ENCODE results near the gene EBP. TPM values are rescaled to one million over a fixed set of nuclear protein-coding genes. Genes with fewer than 3 reads are reported as not detected.

Gene EBP
- total and polyA plus RNA-seq, 9 of the 15 experiments (the other 6 are each of a cell fraction or from before 2014, with no cell fraction given), result 228 to 987 (median 274) TPM

DNA sequence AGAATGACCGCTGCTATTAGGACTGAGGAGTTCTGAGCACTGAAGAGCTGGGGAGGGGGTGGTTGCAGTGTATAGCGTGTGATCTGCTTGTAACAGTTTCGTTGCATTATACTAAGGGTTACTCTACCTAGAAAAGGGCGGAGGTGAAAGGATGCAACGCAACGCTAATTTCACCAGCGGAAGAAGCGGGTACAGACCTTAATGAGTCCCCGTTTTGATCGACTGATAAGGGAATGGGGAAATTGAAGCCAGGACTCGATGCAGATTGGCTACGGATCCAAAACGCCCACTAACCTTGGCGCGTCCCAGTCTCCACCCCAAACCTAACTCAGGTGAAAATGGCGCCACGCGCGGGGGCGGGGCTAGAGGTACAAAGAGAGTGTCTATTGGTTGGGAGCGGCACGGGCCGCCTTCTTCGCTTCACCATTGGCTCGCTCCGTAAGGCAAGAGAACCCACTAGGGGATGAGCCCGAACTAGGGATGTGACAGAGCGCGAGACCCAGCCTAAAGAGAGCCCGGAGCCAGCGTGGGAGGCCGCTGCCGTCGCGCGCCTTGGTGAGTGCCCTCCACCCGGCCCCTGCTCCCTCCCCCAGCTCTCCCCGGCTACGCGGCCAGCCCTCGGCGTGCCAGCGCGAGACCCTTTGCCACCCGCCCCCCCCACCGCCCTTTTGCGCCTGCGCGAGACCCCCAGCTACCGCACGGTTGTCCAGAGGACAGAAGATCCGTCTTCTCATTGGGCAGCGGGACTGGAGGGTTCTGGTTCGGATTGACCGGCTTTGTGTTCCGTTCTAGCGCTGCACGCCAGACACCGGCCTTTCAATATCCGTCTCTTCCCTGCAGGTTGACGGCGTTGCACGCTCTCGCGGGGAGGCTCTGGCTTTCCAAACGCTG lies at the start of gene EBP (continued):
- TF ChIP-seq AFF4 (CRISPR knock-in tag; IDR thresholded peaks at IDR 0.05), result no peak
- no peak for TF ChIP-seq ZNF512 (tag; IDR thresholded peaks at IDR 0.05)
- no peak for TF ChIP-seq ZZZ3 (IDR thresholded peaks at IDR 0.05)
- TF ChIP-seq SRSF7 (optimal IDR thresholded peaks at IDR 0.05; ENCODE audit: low read depth, low read length), result no peak
- no peak for TF ChIP-seq ZNF280A (IDR thresholded peaks at IDR 0.05; ENCODE audit: low read depth, partially characterized antibody)
- TF ChIP-seq NFE2 (IDR thresholded peaks at IDR 0.05; ENCODE audit: low read depth), result no peak
- TF ChIP-seq, protein P1, sequence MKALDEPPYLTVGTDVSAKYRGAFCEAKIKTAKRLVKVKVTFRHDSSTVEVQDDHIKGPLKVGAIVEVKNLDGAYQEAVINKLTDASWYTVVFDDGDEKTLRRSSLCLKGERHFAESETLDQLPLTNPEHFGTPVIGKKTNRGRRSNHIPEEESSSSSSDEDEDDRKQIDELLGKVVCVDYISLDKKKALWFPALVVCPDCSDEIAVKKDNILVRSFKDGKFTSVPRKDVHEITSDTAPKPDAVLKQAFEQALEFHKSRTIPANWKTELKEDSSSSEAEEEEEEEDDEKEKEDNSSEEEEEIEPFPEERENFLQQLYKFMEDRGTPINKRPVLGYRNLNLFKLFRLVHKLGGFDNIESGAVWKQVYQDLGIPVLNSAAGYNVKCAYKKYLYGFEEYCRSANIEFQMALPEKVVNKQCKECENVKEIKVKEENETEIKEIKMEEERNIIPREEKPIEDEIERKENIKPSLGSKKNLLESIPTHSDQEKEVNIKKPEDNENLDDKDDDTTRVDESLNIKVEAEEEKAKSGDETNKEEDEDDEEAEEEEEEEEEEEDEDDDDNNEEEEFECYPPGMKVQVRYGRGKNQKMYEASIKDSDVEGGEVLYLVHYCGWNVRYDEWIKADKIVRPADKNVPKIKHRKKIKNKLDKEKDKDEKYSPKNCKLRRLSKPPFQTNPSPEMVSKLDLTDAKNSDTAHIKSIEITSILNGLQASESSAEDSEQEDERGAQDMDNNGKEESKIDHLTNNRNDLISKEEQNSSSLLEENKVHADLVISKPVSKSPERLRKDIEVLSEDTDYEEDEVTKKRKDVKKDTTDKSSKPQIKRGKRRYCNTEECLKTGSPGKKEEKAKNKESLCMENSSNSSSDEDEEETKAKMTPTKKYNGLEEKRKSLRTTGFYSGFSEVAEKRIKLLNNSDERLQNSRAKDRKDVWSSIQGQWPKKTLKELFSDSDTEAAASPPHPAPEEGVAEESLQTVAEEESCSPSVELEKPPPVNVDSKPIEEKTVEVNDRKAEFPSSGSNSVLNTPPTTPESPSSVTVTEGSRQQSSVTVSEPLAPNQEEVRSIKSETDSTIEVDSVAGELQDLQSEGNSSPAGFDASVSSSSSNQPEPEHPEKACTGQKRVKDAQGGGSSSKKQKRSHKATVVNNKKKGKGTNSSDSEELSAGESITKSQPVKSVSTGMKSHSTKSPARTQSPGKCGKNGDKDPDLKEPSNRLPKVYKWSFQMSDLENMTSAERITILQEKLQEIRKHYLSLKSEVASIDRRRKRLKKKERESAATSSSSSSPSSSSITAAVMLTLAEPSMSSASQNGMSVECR (CRISPR knock-in tag; IDR thresholded peaks at IDR 0.05), result no peak
- TF ChIP-seq NCOA4 (IDR thresholded peaks at IDR 0.05; ENCODE audit: partially characterized antibody), result no peak
- TF ChIP-seq, protein P2, sequence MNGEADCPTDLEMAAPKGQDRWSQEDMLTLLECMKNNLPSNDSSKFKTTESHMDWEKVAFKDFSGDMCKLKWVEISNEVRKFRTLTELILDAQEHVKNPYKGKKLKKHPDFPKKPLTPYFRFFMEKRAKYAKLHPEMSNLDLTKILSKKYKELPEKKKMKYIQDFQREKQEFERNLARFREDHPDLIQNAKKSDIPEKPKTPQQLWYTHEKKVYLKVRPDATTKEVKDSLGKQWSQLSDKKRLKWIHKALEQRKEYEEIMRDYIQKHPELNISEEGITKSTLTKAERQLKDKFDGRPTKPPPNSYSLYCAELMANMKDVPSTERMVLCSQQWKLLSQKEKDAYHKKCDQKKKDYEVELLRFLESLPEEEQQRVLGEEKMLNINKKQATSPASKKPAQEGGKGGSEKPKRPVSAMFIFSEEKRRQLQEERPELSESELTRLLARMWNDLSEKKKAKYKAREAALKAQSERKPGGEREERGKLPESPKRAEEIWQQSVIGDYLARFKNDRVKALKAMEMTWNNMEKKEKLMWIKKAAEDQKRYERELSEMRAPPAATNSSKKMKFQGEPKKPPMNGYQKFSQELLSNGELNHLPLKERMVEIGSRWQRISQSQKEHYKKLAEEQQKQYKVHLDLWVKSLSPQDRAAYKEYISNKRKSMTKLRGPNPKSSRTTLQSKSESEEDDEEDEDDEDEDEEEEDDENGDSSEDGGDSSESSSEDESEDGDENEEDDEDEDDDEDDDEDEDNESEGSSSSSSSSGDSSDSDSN (IDR thresholded peaks at IDR 0.05; ENCODE audit: borderline replicate concordance in 1 of 2, low read depth in 2 of 2, low read length in 2 of 2), result no peak
- peak; percentile 42; the same call in 1 of the 2 replicates for TF ChIP-seq PHF8 (IDR thresholded peaks at IDR 0.05; ENCODE audit: borderline replicate concordance, low read length)
